HEK293 (cell line): Measurements from ENCODE around the gene PHLDB2.

Experiments
- CTCF ChIA-PET: fragments of 350-600 bp; formaldehyde crosslinking; extraction: SDS; loops from one replicate; lab custom pipeline; 2021; ENCODE audit warnings: antibody characterized with exemption; lab: Yijun Ruan, JAX
- POLR2A ChIA-PET: fragments of 300-600 bp; formaldehyde crosslinking; extraction: SDS; loops from one replicate; lab custom pipeline; 2020; ENCODE audit warnings: antibody characterized with exemption, inconsistent platforms; lab: Yijun Ruan, JAX
- H3K27ac ChIP-seq: fragments of 200-500 bp; sonication (Bioruptor generic); 2 replicates; pipeline ENCODE4 v1.5.1; 2014; ENCODE audit warnings: low read depth, low read length, control low read depth, inconsistent platforms; ENCODE audit errors: extremely low read depth
- H3K36me3 ChIP-seq, 2 experiments: fragments of 200-500 bp in 1 of 2; sonication (Bioruptor generic) in 1 of 2; 1 replicate in 1 of 2; 2 replicates in 1 of 2; pipeline ENCODE4 v1.5.1; 2014 to 2017; ENCODE audit warnings: inconsistent platforms in 2 of 2, low read length in 2 of 2; ENCODE audit not compliant: control insufficient read depth in 2 of 2, insufficient read depth in 1 of 2
- H3K4me1 ChIP-seq: fragments of 200-500 bp; sonication (Bioruptor generic); 2 replicates; pipeline ENCODE4 v1.5.1; 2014; ENCODE audit warnings: mild to moderate bottlenecking, low read length, inconsistent platforms; ENCODE audit not compliant: control insufficient read depth, insufficient read depth
- H3K4me3 ChIP-seq: 2 replicates; pipeline ENCODE4 v1.5.1; 2011; ENCODE audit warnings: low read depth, mild to moderate bottlenecking, control low read depth, low read length, moderate library complexity
- H3K9me3 ChIP-seq: fragments of 200-500 bp; sonication (Bioruptor generic); 2 replicates; pipeline ENCODE4 v1.5.1; 2014; ENCODE audit warnings: low read depth, low read length, inconsistent platforms; ENCODE audit not compliant: control insufficient read depth, insufficient read depth
- KLF1 ChIP-seq: fragments of 450-650 bp; formaldehyde crosslinking; IDR thresholded peaks from 2 replicates; pipeline ENCODE4 v1.5.1; 2016; ENCODE audit warnings: missing biosample characterization, missing genetic modification characterization
- ZNF211 ChIP-seq: fragments of 450-650 bp; formaldehyde crosslinking; IDR thresholded peaks from 2 replicates; pipeline ENCODE4 v1.5.1; 2016; ENCODE audit warnings: low read depth, missing biosample characterization, missing genetic modification characterization
- ZNF366 ChIP-seq: fragments of 450-650 bp; formaldehyde crosslinking; conservative IDR thresholded peaks from 2 replicates; pipeline ENCODE4 v1.5.1; 2016; ENCODE audit warnings: missing biosample characterization, missing genetic modification characterization
- ZSCAN30 ChIP-seq: fragments of 450-650 bp; IDR thresholded peaks from 2 replicates; pipeline ENCODE4 v1.5.1; 2018; ENCODE audit warnings: missing biosample characterization, mild to moderate bottlenecking, missing genetic modification characterization, moderate library complexity
- TF ChIP-seq, protein P1 (sequence below): fragments of 450-650 bp; formaldehyde crosslinking; IDR thresholded peaks from 2 replicates; pipeline ENCODE4 v1.5.1; 2016; ENCODE audit warnings: missing biosample characterization, missing genetic modification characterization
- TF ChIP-seq, protein P2 (sequence below): fragments of 450-650 bp; formaldehyde crosslinking; IDR thresholded peaks from 2 replicates; pipeline ENCODE4 v1.5.1; 2016; ENCODE audit warnings: missing biosample characterization, missing genetic modification characterization

The PHLDB2 gene

DNA sequence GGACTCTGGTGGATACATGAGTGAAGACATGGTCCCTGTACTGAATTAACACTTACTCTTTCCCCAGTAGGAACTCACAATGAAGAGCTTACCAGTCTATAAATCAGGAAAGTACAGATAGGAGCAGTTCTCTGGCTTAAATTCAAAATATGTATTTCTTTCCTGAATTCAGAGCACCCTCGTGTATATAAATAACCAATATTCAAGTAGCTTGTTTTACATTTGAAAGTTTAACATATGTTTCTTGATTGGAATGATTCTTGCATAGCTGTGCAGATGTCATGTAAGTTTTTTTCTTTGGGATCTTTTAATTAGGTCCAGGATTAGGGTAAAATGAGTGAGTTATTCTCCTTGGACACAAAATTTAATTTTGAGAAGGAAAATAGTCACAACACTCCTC is 160.7 kb downstream of the PHLDB2 start (continued):
- no peak for TF ChIP-seq ZNF366 (tag by site-specific recombination)
- TF ChIP-seq ZSCAN30 (tag by site-specific recombination) = no peak
- TF ChIP-seq, protein P1, sequence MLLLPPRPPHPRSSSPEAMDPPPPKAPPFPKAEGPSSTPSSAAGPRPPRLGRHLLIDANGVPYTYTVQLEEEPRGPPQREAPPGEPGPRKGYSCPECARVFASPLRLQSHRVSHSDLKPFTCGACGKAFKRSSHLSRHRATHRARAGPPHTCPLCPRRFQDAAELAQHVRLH (tag by site-specific recombination) = no peak
- no peak for TF ChIP-seq KLF1
- no peak for TF ChIP-seq ZNF211 (tag by site-specific recombination)

DNA sequence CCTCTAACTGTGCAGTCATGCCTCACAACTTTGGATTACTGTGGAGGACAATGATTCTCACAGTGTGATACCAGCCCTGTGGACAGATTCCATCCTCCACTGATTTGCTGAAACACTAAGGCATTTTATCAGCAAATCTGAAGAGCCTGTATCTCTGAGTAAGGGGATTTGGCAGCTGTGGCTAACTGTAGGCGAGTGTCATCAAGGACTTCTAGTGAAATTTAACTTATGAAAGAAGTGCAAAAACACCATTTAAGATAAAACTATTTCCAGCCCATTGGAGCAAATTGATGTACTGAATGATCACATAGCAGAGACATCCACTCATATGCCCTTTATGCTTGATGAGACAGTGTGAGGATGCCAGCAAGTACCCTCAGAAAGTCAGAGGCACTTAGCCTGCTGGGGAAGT is 161.6 kb downstream of the PHLDB2 start:
- Histone ChIP-seq H3K36me3 (no peaks in the 10 kb centered on the region), H3K27ac (no peak overlapping the region), H3K9me3 (no peaks in the 10 kb centered on the region), H3K4me3 (no peak overlapping the region), H3K4me1 (no peaks in the 10 kb centered on the region)
- ChIA-PET POLR2A (no interaction called here), CTCF (interaction anchor here (0.7 kb wide), 1 partner anchor 60 kb away, joined by 4 read pairs; no protein-coding TSS in a partner anchor)
- TF ChIP-seq, protein P2, sequence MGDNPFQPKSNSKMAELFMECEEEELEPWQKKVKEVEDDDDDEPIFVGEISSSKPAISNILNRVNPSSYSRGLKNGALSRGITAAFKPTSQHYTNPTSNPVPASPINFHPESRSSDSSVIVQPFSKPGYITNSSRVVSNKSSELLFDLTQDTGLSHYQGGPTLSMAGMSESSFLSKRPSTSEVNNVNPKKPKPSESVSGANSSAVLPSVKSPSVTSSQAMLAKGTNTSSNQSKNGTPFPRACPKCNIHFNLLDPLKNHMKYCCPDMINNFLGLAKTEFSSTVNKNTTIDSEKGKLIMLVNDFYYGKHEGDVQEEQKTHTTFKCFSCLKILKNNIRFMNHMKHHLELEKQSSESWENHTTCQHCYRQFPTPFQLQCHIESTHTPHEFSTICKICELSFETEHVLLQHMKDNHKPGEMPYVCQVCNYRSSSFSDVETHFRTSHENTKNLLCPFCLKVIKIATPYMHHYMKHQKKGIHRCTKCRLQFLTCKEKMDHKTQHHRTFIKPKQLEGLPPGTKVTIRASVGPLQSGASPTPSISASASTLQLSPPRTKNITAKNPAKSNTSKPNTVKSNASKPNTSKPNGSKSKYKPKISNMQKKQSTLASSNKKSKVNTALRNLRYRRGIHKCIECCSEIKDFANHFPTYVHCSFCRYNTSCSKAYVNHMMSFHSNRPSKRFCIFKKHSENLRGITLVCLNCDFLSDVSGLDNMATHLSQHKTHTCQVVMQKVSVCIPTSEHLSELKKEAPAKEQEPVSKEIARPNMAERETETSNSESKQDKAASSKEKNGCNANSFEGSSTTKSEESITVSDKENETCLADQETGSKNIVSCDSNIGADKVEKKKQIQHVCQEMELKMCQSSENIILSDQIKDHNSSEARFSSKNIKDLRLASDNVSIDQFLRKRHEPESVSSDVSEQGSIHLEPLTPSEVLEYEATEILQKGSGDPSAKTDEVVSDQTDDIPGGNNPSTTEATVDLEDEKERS = no peak
